Ishikawa (cell line): ENCODE data around the gene BZW2.

Experiments
- CEBPB ChIP-seq: IDR thresholded peaks from 2 replicates; pipeline ENCODE4 v1.6.1; 2012
- CREB1 ChIP-seq: IDR thresholded peaks from 2 replicates; pipeline ENCODE4 v1.6.1; 2012; ENCODE audit warnings: low read depth
- EGR1 ChIP-seq: IDR thresholded peaks from 2 replicates; pipeline ENCODE4 v1.6.1; 2012
- FOXM1 ChIP-seq: IDR thresholded peaks from 2 replicates; pipeline ENCODE4 v1.6.1; 2012; ENCODE audit warnings: low read depth, borderline replicate concordance
- MAX ChIP-seq: IDR thresholded peaks from 2 replicates; pipeline ENCODE4 v1.6.1; 2012
- NFIC ChIP-seq: IDR thresholded peaks from 2 replicates; pipeline ENCODE4 v1.6.1; 2012
- RAD21 ChIP-seq: IDR thresholded peaks from 2 replicates; pipeline ENCODE4 v1.6.1; 2012; ENCODE audit warnings: low read depth
- TAF1 ChIP-seq: IDR thresholded peaks from 2 replicates; pipeline ENCODE4 v1.6.1; 2012; ENCODE audit warnings: low read depth, mild to moderate bottlenecking
- TCF12 ChIP-seq: IDR thresholded peaks from 2 replicates; pipeline ENCODE4 v1.6.1; 2012; ENCODE audit warnings: low read depth
- TEAD4 ChIP-seq: IDR thresholded peaks from 2 replicates; pipeline ENCODE4 v1.6.1; 2012
- USF1 ChIP-seq: IDR thresholded peaks from 2 replicates; pipeline ENCODE4 v1.6.1; 2012
- YY1 ChIP-seq: IDR thresholded peaks from 2 replicates; pipeline ENCODE4 v1.6.1; 2012; ENCODE audit warnings: low read depth
- ZBTB7A ChIP-seq: IDR thresholded peaks from 2 replicates; pipeline ENCODE4 v1.6.1; 2012; ENCODE audit warnings: low read depth
- TF ChIP-seq, protein P1 (sequence below): IDR thresholded peaks from 2 replicates; pipeline ENCODE4 v1.6.1; 2012; ENCODE audit warnings: low read depth, mild to moderate bottlenecking

BZW2 gene

DNA sequence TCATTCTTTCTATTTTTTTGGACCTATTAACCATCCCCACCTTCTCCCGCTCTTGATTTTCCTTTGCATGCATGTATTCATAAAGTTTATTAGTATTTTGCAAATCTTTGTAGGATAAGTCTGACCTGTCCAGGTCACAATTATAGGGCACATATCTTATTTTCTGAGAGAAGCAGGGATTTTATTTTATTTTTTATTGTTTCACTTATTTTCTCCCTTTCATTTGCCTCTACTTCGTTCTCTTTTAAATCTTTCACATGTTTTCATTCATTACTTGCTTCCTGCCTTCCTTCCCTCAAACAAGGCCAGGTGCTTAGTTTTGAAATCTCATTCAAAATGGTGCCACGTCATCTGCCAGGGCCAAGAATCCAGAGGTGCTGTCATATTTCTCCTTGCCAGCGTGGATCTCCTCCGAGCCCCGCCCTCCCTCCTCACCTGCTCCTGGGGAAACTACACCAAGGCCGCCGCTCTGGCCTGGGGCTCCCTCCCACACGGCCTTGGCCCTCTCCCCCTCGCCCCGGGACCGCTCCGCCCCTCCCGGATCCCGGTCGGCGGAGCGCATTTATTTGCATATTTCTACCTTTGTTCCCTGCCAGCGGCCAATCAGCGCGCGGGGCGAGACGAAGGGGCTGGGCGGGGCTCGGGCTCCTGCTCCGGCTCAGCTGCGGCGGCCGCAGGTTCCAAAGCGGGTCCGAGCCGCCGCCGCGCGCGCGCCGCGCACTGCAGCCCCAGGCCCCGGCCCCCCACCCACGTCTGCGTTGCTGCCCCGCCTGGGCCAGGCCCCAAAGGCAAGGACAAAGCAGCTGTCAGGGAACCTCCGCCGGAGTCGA lies 107.3 kb downstream of the BZW2 start, which contains the start of gene TSPAN13:
TSS of gene TSPAN13 (plus strand) at position 654 of the 830 bp plus-strand sequence. CDS start 213 bp downstream, outside the sequence.
- TF ChIP-seq TAF1 (0 out of 2 replicates have a peak, but pooled peaks have one; percentile 46), MAX (peak; percentile 65), CREB1 (peak; percentile 44; the same call in 1 of the 2 replicates), NFIC (no peak)

- TF ChIP-seq ZBTB7A (peak; percentile 66; the same call in 1 of the 2 replicates), YY1 (no peak), MAX (peak; percentile 63)
These were observed 108.2 kb downstream of the BZW2 start for GRCh38 chr7:16753932-16754855.

- no peak for TF ChIP-seq NFIC
- TF ChIP-seq RAD21, result no peak
- TF ChIP-seq EGR1, result no peak
- no peak for TF ChIP-seq CEBPB
- no peak for TF ChIP-seq YY1
These were observed 108.9 kb downstream of the BZW2 start for GRCh38 chr7:16754856-16755317.

- no peak for TF ChIP-seq NFIC
- no peak for TF ChIP-seq TEAD4
- no peak for TF ChIP-seq RAD21
- TF ChIP-seq CREB1, result no peak
- no peak for TF ChIP-seq CEBPB
- TF ChIP-seq EGR1, result no peak
- no peak for TF ChIP-seq YY1
- TF ChIP-seq MAX, result no peak
- no peak for TF ChIP-seq ZBTB7A
- TF ChIP-seq TCF12, result no peak
- TF ChIP-seq, protein P1, sequence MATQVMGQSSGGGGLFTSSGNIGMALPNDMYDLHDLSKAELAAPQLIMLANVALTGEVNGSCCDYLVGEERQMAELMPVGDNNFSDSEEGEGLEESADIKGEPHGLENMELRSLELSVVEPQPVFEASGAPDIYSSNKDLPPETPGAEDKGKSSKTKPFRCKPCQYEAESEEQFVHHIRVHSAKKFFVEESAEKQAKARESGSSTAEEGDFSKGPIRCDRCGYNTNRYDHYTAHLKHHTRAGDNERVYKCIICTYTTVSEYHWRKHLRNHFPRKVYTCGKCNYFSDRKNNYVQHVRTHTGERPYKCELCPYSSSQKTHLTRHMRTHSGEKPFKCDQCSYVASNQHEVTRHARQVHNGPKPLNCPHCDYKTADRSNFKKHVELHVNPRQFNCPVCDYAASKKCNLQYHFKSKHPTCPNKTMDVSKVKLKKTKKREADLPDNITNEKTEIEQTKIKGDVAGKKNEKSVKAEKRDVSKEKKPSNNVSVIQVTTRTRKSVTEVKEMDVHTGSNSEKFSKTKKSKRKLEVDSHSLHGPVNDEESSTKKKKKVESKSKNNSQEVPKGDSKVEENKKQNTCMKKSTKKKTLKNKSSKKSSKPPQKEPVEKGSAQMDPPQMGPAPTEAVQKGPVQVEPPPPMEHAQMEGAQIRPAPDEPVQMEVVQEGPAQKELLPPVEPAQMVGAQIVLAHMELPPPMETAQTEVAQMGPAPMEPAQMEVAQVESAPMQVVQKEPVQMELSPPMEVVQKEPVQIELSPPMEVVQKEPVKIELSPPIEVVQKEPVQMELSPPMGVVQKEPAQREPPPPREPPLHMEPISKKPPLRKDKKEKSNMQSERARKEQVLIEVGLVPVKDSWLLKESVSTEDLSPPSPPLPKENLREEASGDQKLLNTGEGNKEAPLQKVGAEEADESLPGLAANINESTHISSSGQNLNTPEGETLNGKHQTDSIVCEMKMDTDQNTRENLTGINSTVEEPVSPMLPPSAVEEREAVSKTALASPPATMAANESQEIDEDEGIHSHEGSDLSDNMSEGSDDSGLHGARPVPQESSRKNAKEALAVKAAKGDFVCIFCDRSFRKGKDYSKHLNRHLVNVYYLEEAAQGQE, result no peak
- TF ChIP-seq USF1, result no peak
- no peak for TF ChIP-seq TAF1
- no peak for TF ChIP-seq FOXM1
These were observed 109.4 kb downstream of the BZW2 start for GRCh38 chr7:16755397-16755796.
